MM.1S (cell line): ENCODE data around the gene CIT.
"Not testable (repeated sequence)": the region's sequence is repeated elsewhere in the genome, so short reads cannot be mapped to it uniquely, and the experiment has no call there.

ENCODE experiments used
- EZH2phosphoT487 ChIP-seq: fragments of 300-600 bp; sonication (generic); IDR thresholded peaks from 2 replicates; pipeline ENCODE4 v1.6.1; 2018; ENCODE audit warnings: antibody characterized with exemption, low read length
- TF ChIP-seq, protein P1 (sequence below): fragments of 300-600 bp; sonication (generic); IDR thresholded peaks from 2 replicates; pipeline ENCODE4 v1.5.1; 2016; ENCODE audit warnings: antibody characterized with exemption, low read length, mixed read lengths

DNA sequence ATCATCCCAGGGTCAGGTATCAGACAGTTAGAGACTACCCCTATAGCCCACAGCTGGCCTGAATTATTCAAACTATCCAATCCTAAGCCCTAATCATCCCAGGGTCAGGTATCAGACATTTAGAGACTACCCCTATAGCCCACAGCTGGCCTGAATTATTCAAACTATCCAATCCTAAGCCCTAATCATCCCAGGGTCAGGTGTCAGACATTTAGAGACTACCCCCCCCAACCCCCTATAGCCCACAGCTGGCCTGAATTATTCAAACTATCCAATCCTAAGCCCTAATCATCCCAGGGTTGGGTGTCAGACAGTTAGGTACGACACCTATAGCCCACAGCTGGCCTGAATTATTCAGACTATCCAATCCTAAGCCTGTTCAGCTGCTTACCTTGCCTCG lies 220.1 kb downstream of the CIT start:
- TF ChIP-seq, protein P1, sequence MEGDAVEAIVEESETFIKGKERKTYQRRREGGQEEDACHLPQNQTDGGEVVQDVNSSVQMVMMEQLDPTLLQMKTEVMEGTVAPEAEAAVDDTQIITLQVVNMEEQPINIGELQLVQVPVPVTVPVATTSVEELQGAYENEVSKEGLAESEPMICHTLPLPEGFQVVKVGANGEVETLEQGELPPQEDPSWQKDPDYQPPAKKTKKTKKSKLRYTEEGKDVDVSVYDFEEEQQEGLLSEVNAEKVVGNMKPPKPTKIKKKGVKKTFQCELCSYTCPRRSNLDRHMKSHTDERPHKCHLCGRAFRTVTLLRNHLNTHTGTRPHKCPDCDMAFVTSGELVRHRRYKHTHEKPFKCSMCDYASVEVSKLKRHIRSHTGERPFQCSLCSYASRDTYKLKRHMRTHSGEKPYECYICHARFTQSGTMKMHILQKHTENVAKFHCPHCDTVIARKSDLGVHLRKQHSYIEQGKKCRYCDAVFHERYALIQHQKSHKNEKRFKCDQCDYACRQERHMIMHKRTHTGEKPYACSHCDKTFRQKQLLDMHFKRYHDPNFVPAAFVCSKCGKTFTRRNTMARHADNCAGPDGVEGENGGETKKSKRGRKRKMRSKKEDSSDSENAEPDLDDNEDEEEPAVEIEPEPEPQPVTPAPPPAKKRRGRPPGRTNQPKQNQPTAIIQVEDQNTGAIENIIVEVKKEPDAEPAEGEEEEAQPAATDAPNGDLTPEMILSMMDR = not testable (repeated sequence)
- not testable (repeated sequence) for TF ChIP-seq EZH2phosphoT487
